GM18951 (cell line): ENCODE results near the gene ZFP57.

Experiments
- POLR2A ChIP-seq: IDR thresholded peaks from 4 replicates; pipeline ENCODE4 v1.6.1; 2011; ENCODE audit warnings: mild to moderate bottlenecking; ENCODE audit not compliant: insufficient read length, insufficient read depth; ENCODE audit errors: extremely low read depth
- in situ Hi-C: fragments of 300-500 bp; cut with MboI; formaldehyde crosslinking; loops from one replicate; pipeline ENCODE4 v1.12.0; 2022; ENCODE audit warnings: low sequenced_read_pairs, mixed read lengths, inconsistent platforms; ENCODE audit not compliant: unreplicated experiment

Gene ZFP57

GRCh38 chr6:29680904-29681303 is at the start of gene ZFP57:
ZFP57 (minus strand) TSS chr6:29681152; CDS start chr6:29677003, 4,149 bp downstream.
- in situ Hi-C loops = no loop called here
- peak; percentile 52 for TF ChIP-seq POLR2A

- peak; percentile 44 for TF ChIP-seq POLR2A
- in situ Hi-C loops = no loop called here
Observed at GRCh38 chr6:29730575-29731126, 49.7 kb upstream of the ZFP57 start.

- TF ChIP-seq POLR2A = no peak
- in situ Hi-C loops = no loop called here
Observed at GRCh38 chr6:29729774-29730328, 48.9 kb upstream of the ZFP57 start.

- no peak for TF ChIP-seq POLR2A
- in situ Hi-C loops = no loop called here
Observed at GRCh38 chr6:29728875-29729270, 47.9 kb upstream of the ZFP57 start.

- TF ChIP-seq POLR2A = peak; percentile 34
- in situ Hi-C loops = no loop called here
Observed at GRCh38 chr6:29728173-29728874, 47.4 kb upstream of the ZFP57 start.

- TF ChIP-seq POLR2A = no peak
- in situ Hi-C loops = no loop called here
Observed at GRCh38 chr6:29727637-29728036, 46.7 kb upstream of the ZFP57 start.

GRCh38 chr6:29726571-29727194 is 45.7 kb upstream of the ZFP57 start:
- in situ Hi-C loops = no loop called here
- no peak for TF ChIP-seq POLR2A

GRCh38 chr6:29726001-29726400 is 45.0 kb upstream of the ZFP57 start:
- TF ChIP-seq POLR2A = no peak
- in situ Hi-C loops = no loop called here

- in situ Hi-C loops = no loop called here
- no peak for TF ChIP-seq POLR2A
Observed at GRCh38 chr6:29724937-29725869, 44.3 kb upstream of the ZFP57 start.

GRCh38 chr6:29723666-29724588 is 43.0 kb upstream of the ZFP57 start:
- TF ChIP-seq POLR2A = peak; percentile 69
- in situ Hi-C loops = no loop called here

- TF ChIP-seq POLR2A = peak; percentile 68
- in situ Hi-C loops = no loop called here
Observed at GRCh38 chr6:29723262-29723665, 42.3 kb upstream of the ZFP57 start, which contains the start of gene HLA-F. HLA-F (plus strand) TSS chr6:29723434; CDS start chr6:29723464, 30 bp downstream.

- in situ Hi-C loops = no loop called here
- no peak for TF ChIP-seq POLR2A
Observed at GRCh38 chr6:29720863-29721262, 39.9 kb upstream of the ZFP57 start.
